Stimulated activated CD8-positive, alpha-beta memory T cell treated with anti-CD3 and anti-CD28 coated beads, Interleukin-7, amount 100 ng/mL, for 48 hours (primary cell): ENCODE results near the gene PLA1A.

Source experiments
- DNase-seq, 2 donors: peaks; one replicate each; pipeline ENCODE4 v3.0.0-alpha.2; 2020; ENCODE audit warnings: low read depth in 1 of 2; ENCODE audit errors: extremely low read depth in 1 of 2

The PLA1A gene

DNA sequence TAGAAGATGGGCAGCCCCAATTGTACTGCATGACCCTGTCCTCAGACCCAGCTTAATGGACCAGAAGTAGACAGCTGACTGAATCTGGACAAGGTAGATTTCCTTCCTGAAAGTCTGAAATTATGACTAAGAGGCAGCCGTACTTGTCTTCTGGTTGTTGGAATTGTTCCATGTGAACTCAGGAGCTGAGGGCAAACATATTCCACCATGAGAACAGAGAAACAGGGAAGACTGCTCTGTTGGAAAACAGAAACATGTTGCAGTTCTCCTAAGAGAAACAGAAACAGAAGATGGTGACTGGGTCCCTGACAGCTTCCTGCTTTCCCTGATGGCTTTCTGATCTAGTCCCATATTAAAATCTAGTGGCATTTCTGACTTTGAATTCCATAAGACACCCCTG is 38.6 kb downstream of the PLA1A start:
- no peak for DNase-seq

DNA sequence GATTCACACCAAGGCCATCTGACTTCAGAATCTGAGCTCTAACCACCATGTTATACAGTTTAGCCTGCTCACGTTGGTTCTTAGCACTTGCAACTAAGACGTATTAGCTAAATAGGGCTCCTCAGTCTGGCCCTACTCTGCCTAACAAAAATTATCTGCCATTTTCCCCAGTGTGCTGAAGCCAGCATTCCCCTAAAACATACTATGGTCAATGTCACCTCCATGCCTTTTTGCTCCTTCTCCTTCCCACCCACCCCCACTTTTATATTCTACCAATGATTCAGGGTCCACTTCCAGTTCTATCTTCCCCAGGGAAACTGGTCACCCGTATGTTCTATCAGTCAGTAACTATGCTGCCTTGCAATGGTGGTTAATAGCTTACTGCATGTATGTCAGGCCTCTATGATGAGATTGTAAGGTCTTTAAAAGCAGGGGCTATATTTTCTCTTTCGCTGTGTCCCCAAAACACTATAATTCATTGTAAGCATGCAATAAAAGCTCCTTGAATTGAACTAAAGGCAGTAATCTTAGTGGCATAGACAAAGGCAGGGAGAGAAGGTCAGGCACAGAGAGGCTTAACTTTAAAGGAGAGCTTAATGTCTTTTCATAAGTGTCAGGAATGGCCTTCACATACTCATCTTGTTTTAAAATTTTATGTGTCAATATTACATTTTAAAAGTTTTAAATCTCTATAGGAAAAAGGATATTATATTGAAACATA is 39.4 kb downstream of the PLA1A start:
- DNase-seq: no peak

DNA sequence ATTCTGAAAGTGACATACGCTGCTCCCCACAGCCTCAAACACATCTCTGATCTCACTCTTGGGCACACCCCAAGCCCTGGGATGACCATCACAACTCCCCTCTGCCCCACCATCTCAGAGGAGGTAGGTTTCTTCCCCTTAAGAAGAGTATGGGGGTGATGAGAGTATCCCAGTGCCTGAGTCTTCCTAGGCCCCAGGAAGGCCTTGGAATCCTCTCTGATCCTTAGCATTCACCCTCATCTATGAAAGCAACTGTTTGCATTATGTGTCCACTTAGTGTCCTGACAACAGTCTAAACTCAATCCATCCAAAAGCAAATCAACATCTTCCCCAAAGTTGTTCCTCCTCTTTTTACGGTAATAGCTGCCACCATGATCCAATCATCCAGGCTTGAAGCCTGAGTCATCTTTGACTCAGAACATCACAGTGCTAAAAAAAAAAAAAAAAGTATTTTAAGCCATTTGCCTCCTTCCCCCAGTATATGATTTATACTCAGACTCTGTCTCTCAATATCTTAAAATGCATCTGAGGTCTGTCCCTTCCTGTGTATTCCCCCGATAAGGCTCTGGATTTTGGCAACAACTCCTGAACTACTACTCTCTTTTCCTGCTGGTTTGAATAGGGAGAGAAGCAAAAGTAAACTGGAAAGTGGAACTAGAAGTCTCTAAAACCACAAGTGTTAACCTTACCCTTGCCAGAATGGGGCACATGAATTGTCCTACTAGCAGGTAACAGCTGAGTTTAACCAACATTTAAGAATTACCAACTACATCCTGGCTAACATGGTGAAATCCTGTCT is 40.2 kb downstream of the PLA1A start:
- DNase-seq: no peak

DNA sequence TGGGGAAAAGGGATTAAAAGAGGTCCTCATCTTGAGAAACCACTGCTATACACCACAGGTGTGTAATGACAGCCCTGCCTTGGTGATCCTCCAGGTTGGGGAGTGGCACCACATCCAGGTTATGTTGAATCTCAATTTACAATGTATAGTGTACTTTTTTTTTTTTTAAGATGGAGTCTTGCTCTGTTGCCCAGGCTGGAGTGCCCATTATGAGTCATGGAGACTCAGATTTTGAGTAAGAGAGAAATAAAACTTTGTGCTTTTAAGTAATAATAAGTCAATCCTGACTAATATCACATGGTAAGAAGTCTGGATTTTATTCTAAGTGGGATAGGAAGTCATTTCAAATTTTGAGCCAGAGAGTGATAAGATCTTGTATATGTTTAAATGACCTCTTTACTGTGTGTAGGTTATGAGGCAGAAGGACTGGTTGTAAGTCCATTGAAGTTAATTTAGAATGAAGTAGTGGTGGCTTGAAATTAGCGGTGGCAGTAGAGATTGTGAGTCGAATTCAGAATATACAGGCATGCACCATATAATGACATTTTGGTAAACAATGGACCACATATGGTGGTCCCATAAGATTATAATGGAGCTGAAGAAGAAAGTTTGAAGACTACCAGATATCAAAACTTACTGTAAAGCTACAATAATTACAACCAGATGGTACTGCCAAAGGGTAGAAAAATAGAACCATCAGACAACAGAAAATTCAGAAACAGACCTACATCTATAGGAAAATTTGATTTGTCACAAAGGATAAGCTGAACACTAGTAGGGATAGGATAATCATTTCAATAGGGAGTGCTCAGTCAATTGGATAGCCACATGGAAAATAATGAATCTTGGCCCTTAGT is 42.0 kb downstream of the PLA1A start:
- DNase-seq: no peak

DNA sequence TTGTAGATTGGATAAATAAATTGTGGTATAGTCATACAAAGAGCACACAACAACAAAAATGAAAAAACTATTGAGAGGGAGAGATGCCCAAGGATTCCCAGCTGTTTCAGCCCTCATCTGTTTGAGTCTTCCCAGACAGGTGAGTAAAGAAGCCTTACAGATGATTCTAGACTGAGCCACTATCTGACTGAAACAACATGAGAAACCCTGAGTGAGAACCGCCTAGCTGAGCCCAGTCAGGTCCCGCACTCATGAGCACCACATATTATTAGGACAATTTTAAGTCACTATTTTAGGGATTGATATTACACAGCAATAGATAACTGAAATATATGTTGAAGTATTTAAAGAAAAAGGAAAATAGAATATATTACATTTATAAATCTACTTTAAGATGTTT is 43.7 kb downstream of the PLA1A start:
- DNase-seq: no peak

DNA sequence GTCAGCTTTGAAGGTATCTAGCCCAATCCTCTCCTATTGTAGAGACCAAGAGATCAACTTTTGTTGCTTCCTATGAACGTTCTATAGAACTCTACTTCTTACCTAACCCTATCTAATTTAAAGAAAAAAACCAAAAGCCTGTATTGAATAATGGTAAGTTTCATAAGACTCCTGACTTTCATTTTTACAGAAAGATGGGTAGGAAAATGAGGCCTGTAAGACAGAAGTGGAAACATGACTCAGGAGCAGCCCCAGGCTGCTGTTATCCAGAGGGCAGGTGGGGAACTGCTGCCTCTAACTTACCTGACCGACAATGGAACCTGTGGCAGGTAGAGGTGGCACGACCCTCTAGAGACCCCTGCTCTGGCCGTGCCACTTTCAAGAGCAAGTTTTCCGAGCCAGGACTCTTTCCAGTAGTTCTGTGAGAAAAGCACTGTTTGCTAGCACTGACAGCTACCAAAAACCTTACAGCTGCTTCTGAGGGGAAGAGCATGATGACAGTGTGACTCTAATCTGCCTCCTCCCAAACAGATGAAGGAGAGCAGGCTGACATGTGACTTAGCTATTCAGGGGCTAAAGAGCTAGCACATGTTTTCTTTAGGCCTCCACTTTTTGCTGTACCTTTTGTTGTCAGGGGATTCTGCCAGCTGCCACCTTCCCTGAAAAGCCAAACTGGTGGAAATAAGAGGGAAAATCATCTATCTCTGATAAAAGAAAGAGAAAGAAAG is 45.2 kb downstream of the PLA1A start:
- no peak for DNase-seq

DNA sequence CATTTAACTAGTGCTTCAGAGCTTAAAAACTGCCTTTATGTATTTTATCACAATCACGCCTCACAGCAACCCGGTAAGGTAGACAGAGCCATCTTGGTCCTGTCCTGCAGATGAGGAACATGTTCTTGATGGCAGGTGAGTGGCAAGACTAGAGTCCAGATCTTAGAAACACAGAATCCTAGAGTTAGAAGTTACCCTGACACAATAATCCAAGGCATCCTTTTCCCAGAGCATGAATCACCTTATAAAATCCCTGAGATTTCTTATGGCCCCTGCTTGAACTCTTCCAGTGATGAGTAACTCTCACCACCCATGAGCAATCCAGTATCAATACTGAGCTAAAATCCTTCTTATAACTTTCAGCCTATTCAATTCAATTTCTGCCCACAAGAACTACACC is 45.8 kb downstream of the PLA1A start:
- no peak for DNase-seq

DNA sequence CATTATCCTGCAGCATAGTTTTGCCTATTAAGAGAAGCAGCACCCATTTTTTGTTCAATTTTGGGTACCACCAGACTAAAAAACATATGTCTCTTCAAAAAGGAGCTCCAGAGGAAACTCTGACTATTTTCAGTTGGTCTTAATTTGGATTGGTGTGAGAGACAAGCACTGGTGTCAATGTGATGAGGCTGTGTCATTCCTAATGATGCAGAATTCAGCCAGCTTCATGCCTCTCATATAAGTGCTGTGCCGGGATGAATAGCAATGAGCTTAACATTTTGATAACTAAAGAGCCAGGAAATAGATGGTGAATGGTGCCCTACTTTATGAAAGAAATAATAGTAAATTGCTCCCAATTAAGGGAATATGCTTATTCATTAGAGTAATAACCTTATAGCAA is 46.8 kb downstream of the PLA1A start:
- DNase-seq: no peak

DNA sequence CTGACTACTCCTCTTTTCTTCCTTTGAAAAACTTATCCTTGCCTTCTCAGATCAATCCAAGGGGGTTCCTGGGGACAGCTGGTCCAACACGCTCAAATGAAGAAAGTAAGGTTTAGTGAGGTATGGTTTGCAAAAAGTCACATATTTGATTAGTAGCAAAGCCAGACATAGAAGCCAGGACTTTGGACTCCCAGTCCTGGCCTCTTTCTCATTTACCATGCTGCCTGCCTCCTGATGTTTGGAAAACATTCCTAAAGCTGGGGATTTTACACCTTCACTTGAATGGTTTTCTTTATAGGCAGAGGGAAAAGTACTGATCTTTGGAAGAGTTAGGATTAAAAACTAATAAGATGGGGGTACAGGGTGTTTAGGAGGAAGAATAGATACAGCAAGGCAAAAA is 48.1 kb downstream of the PLA1A start:
- DNase-seq: no peak

DNA sequence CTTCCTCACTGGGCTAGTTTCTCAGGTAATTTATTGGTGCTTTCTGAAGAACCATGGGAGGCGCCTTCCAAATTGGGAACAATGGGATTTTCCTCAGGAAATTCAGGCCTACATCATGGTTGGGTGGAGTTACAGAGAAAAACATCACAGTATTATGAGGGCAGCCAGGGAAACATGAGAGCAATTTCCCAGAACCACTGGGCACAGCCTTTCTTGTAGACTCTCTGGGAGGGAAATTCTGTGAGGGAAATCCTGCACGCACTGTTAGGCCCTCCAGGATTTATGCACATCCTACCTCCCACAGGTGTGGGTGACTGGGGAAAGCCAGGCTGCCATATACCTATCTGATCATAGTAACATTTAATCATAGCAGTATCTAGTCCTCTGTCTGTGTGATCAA is 49.5 kb downstream of the PLA1A start:
- no peak for DNase-seq

DNA sequence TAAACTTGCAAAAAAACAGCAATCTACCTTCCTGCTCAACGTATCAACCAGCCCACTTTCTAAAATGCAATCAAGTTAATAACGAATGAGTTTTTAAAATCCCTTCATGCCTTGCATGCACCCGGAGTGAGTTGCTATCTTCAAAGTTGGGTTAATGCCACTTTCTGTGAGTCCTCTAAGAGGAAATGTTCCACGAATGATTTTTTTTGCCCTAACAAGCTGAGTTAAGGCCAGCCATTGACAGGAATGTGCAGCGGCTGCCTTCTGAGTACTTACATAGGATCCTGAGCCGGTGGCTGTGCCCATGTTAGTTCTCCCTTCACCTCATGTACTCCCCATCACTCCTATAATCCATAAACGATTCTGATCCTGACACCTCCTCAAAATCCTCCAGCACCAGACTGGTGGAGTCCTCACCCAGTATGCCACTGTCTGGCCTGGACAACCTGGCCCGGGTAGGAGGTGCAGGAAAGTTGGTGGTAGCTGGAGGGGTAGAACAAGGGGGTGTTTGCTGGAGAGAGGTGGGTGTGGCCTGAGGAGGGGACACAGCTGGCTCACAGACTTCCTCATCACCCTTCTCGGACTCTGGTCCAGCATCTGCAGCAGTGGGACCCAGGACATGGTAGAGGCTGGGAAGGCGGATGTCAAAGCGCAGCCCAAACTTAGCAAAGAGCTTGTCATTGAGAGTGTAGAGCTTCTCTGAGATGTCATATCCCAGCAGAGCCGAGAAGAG is 50.3 kb downstream of the PLA1A start:
- DNase-seq: no peak

DNA sequence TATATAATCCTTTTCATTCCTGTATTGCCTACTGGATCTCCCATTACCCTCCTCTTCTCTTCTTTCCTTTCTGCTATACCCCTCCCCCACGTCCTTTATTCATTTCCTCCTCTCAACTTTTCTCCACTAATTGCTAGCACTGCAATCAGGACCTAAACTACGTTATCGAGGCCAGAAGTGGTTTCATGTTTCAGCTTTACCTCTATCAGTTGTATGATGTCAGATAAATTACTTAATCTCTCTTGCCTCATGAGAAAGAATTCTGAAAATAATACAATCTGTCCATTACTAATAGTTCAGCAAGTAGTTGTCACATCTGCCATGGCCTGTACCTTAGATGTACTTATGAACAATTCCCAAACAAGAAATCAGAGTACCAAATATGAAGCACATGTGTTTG is 52.1 kb downstream of the PLA1A start:
- DNase-seq: no peak

DNA sequence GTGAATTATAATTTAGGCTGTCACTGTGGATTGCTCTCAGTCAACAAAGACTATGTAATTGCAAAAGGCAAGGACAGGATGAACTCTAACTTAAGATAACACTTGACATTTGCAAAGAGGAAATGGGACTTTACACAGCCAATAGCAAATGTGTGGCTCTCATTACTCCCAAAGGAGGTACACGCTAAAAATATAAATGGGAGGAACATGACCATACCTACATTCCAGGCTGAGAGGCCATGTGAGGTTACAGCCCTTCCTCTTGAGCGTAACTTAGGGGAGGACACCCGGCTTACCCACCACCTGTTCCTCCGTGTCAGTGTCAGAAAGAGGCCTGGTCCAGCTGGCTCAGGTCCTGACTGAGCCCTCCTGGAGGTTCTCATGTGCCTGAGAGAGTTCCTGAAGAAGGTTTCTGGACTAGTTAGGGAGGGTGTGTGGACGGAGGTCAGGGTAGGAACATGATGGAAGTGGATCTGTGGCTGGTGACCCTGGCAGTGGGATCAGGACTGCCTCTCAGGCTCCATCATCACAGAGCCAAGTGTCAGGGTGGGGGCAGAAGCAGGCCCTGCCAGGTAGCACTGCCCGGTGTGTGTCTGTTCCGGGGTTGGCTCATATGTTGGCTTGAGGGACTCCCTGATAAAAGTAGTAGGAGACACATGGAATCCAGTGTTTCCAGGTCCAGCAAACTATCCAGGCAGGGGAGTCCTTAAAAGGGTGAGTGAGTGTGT is 54.8 kb downstream of the PLA1A start:
- no peak for DNase-seq

DNA sequence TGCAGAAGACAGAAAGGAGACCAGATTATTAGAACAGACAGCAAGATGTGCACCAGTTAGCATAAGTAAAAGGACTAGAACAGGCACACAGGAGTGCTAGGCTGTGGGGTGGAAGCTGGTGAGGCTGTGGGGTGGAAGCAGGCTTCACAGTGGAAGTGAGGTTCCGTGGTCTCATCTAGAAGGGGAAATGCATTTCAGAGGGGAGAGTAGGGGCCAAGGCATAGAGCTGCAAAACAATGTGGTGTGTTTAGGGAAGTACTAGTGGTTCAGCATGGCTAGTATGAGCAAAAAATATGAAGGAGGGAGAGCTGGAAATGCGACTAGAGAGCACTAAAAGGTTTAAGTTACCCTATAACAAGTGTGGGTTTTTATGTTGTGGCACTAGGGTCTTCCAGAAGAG is 56.2 kb downstream of the PLA1A start:
- no peak for DNase-seq

DNA sequence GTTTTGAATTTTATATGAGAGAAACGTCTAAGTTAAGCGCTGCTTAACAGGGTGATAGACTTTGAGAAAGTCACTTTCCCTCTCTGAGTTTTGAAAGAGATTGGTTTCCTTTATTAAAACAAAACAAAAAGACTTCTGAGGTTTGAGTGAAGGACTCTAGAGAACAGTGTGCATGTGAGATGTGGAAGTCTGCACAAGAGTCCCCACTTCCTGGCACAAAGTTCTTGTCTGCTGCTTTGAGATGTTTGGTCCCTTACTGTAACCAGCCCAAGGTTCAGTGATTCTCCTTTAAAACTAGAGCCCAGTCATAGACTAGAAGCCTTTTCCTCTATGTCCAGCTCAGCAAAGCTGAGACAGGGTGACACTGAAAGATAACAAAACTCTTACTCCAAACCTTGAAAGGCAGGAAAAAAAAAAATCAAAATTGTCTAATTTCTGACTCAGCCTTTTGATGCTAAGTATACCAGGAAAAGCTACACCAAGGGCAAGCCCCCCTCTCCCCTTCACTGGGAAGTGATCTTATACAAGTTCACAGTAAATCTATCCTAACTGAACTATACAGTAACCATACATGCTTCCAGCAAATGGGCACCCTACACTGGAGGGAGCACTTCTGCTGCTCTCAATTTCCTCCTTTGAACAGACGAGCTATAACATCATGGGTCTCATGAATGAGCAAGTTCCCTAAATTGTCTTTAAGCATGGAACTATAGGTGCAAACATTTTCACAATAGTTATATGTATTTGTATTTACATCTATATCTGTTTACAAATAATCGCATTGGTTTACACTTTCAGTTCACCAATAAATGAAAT is 60.4 kb downstream of the PLA1A start:
- DNase-seq: no peak

DNA sequence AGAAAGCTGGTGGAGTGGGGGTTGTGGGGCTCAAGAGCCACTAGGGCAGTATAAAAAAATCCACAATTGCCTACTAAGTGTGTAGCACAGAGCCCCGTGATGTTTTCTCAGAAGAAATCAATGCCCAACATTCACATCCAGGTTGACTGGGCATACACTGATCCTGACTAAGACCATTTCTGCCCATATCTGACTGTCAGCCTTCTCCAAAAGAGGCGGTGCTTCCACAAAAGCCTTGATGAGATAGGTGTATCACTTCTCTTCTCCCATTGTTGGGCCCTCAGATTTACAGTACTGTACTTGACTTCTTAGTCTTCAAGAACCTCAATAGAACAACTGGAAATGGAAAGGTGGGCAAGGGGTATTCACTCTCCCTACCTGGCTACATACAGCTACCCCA is 61.3 kb downstream of the PLA1A start:
- DNase-seq: no peak

DNA sequence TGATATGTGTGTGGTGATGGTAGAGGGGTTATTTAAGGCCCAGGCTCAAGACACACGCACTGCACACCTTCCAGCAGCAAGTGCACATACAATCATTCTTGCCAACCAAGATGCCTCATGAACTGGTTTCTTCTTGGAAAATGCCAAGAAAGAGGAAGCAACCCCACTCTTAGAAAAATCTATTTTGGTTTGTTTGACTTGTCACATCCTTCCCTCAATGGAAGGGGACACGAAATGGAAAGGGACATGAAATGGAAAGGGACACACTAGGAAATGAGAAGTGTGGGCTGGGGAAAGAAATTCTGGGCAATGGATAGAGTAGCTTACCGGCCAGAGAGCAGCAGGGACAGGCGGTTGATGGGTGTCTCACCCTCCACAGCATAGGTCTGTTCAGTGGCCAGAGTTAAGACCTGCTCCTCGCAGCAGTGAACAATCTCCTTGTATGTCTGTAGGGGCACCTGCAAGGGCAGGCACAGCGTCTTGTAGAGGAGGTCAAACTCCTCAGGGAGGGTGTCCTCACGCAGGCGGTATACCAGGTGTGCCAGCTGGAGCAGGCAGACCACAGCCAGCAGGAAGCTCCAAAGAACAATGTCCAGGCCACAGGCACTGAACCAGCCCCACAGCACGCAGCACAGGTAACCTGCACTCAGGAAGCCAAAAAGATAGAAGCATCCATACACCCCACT is 62.1 kb downstream of the PLA1A start:
- no peak for DNase-seq
